HG03039 (cell line): ENCODE measurements around the gene ZFPM1.
A peak's percentile ranks its signal among the peaks of the same experiment; 100 is the strongest.

Source experiments
- ATAC-seq: cut with Tn5 transposase; IDR thresholded peaks from one replicate; pipeline ENCODE4 v1.9.1; 2021; ENCODE audit warnings: mild to moderate bottlenecking, moderate library complexity; ENCODE audit not compliant: unreplicated experiment

Gene ZFPM1

GRCh38 chr16:88448461-88449266 lies 4.4 kb upstream of the ZFPM1 start:
- no peak for ATAC-seq

DNA sequence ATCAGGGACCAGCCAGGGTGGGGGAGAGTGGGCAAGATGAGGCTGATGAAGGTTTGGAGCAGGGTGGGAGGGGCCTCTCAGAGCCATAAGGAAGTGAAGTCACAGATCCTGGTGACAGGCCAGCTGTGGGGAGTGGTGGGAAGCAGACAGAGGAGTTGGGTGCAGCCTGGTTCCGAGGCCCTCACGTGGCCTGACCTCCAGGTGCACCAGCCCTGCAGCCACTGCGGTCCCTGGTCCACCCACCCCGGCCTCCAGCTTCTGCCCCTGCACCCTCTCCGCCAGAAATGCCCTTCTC lies 3.9 kb upstream of the ZFPM1 start:
- no peak for ATAC-seq

- ATAC-seq: no peak
These were observed 1.2 kb upstream of the ZFPM1 start for GRCh38 chr16:88451586-88452481.

- ATAC-seq: peak; percentile 62
These were observed 431 bp upstream of the ZFPM1 start for GRCh38 chr16:88452482-88453216.

DNA sequence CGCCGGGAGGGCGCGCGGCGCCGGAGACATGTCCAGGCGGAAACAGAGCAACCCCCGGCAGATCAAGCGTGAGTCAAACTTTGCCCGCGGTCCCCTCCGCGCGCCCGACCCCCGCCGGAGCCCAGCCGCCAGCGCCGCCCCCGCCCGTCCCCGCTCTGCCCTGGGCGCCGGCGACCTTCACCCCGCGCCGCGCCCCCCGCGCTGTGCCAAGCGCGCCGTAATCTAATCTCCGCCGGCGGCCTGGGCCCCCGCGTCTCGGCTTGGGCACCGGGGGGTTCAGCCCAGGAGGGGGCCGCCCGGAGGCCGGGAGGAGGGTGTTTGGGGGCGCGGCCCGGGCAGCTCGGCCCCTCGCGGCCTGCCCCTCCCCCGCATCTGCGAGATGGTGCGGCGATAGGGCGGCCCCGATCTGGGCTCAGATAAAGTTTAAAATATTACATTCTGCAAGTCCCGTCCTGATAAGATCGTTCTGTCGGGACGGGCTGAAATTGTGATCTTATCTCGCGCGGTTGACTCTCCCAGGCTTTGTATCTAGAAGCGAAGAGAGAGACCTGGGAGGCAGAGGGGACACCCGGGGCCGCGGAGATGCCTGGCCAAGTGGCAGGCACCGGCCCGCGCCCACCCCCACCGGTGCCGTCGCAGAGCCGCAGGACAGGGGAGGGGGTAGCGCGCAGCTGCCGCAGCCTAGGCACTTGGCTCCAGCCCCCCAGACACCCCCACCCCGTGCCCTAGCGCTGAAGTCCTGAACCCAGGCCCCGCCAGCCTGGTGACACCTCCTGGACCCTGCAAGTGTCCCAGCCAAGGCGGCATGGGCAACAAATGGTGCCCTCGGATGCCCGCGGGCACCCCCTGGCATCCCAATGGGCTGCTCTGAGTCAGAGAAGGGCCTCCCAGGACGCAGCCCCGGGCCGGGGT lies 787 bp downstream of the ZFPM1 start:
- ATAC-seq: no peak

DNA sequence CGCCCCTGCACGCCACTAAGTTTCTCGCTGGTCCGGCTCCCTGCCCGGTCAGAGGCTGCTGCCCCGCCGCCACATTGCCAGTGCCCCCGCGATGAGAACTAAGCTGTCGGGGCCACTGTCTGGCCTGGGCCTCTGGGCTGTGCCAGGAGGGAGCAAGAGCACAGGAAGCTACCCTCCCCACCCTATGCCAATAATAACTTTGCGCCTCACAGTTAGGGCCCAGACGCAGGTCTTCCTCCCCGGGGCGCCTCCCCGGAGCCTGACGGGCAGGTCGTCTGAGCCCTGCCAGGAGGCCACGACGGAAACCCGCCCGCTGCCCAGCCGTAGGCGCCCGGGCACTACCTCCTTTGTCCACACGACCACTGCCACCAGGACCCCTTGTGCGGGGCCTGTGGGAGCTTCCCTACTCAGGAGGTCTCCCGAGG lies 1.5 kb downstream of the ZFPM1 start:
- ATAC-seq: no peak

- no peak for ATAC-seq
These were observed 2.7 kb downstream of the ZFPM1 start for GRCh38 chr16:88455610-88456355.

GRCh38 chr16:88456356-88457292 lies 3.5 kb downstream of the ZFPM1 start:
- no peak for ATAC-seq

DNA sequence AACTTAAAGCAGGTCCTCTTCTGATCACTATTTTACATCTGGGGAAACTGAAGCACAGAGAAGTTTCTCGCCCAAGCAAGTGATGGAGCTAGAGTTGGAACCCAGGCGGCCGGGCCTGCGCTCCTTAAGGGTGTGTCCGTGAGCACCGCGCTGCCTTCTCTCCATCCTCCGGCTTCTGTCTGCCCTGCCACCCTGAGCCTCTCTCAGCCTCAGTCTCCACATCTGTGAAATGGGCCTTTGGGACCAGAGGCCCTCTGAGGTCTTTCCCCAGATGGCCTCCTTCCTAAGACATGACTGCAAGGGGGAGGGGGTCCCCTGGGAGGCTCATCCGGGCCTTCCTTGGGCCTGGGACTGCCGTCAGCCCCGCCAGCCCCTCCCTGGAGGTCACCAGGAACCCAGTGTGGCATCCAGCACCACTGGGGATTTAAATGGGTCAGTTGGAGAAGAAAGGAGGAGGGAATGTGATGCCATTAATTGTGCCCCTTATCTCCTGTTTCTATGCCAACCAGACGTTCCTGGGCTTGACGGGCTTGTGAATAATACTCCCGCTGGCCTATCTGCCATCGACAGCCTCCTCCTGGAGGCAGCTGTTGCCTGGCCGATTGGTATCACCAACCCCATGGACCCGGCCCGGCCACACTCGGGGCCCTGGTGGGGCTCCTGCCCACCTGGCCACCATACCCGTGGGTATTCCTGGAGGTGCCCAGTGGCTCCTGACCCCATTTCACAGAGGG lies 5.1 kb downstream of the ZFPM1 start:
- ATAC-seq: no peak

DNA sequence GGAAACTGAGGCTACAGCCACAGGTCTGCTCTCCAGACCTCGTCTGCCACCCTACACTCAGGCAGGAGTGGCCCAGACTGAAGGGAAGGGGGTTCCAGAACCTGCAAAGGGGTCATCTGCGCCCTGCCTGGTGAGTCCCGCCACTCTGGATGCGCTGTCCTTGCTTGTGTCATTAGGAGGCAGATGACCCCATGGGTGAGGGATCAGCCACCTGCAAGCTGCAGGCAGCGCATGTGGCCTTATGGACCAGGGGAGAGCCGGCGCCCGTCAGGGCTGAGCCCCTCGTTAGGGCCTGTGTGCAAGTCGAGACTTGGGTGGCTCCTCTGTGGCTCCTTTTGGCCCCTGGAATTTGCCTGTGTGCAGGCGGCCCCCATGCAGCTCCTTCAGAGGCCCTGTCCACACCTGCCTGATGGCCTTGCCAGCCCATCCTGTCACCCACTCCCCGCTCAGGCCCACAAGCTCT lies 5.7 kb downstream of the ZFPM1 start:
- ATAC-seq: no peak

DNA sequence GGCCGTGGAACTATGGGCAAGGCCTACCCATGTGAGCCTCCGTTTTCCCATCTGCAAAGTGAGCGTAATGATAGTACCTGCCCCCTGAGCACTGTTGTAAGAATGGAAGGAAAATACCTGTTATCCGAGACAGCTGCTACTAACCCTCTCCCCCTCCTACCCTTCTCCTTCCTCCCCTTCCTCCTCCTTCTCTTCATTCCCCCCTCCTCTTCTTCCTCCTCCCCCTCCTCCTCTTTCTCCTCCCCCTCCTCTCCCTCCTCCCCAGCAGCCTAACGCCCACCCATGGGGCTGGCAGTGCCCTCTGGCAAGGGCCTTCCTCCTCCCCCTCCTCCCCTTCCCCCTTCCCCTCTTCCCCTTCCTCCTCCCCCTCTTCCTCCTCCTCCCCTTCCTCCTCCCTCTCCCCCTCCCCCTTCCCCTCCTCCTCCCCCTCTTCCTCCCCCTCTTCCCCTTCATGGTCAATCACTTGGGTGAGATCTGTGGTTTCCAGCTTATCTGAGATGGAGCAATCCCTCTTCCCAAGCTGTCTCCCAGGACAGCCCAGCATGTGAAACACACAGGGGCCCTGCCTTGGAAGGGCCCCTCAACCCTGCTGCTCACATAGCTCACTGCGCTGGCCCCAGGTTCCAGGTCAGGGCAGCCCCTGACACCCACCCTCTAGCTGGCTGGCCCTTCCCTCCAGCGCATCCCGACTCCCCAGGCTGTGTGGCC lies 6.4 kb downstream of the ZFPM1 start:
- no peak for ATAC-seq

DNA sequence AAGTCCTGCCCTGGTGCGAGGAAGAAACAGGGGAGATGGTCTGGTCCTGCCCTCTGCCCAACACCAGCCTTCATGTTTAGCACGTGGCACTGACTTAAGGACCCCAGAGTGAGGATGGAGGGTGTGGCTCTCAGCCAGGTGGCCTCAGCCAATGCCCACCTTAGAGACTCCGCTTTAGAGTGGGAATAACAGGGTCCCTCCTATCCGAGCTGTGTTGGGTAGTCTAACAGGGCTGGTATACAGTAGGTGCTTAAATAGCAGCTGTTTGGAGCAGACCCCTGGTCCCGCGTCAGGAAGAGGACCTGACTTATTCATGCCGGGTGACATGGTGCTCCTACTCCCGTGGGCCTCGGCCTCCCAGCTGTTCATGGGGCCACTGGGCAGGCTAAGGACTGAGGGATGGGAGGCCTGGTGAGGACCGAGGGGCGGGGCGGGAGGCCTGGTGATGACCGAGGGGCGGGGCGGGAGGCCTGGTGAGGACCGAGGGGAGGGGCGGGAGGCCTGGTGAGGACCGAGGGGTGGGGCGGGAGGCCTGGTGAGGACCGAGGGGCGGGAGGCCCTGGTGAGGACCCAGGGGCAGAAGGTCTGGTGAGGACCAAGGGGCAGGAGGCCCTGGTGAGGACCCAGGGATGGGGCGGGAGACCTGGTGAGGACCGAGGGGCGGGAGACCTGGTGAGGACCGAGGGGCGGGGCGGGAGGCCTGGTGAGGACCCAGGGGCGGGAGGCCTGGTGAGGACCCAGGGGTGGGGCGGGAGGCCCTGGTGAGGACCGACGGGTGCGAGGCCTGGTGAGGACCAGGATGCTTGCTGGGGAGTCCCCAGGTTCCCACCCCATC lies 7.6 kb downstream of the ZFPM1 start:
- ATAC-seq: no peak

DNA sequence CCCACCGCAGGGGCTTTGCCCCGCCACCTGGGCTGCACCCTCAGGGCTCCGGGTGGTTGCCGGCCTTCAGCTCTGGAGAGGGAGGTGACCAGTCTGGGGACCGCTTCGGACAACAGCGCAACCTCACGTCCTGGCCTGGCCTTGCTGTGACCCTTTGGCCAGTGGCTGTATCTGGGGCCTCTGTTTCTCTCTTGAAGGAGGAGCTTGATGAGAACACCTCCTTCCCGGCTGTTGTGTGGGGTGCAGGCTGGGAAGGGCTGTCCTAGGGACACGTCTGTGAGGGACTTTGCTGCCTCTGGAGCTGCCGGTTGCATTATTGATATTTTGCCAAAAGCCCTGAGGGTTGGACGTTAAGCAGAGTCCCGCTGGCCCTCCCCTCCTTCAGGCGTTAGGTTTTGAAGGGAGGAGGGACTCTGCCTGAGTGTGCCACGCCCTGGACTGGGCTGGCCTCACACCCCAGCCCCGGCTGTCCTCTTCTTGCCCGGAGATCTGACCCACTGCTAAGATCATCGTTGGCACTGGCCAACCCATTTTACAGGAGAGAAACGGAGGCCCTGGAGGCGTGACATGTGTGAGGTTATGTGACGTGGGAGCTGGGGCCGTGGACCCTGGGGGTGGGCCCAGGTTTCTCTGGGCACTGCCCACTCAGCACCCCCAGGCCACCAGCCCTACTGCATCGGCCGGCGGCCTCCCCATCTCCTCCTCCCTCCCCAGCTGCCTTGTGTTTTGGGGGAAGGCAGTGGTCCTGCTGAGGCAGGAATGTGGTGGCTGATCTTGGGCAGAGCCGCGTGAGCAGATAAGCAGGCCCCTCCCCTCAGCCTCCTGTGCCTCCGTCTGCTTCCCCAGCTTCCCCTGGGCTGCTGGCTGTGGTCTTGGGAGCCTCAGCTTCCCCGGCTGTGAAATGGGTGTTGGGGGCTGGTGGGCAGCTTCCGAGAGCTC lies 8.5 kb downstream of the ZFPM1 start:
- no peak for ATAC-seq

- no peak for ATAC-seq
These were observed 9.3 kb downstream of the ZFPM1 start for GRCh38 chr16:88462396-88462795.

DNA sequence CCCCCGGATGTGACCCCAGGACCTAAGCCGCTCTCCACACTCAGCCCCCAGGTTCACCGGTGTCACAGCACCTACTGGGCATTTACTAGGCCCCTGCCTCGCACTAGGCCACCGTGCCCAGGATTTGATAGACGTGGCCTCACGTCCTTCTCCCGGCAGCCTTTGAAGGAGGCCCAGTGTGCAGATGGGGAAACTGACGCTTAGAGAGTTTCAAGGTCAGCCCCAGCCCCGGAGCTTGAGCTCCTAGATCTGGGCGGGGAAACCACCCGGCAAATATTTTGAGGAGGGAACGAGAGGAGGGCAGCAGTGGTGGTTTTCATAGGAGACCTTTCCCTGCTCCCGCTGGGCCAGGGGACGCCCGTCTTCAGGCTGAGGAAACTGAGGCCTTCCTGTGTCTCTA lies 10.3 kb downstream of the ZFPM1 start:
- no peak for ATAC-seq
